GM21423 (cell line): Measurements from ENCODE around the gene CHIT1.

Experiments used
- ATAC-seq: cut with Tn5 transposase; IDR thresholded peaks from one replicate; pipeline ENCODE4 v1.9.1; 2021; ENCODE audit warnings: mild to moderate bottlenecking, moderate library complexity; ENCODE audit not compliant: unreplicated experiment

Gene CHIT1

GRCh38 chr1:203176273-203177035 is 53.0 kb downstream of the CHIT1 start:
- ATAC-seq: no peak

GRCh38 chr1:203175827-203176241 is 53.6 kb downstream of the CHIT1 start:
- ATAC-seq: no peak

- no peak for ATAC-seq
Observed at GRCh38 chr1:203175237-203175826, 54.1 kb downstream of the CHIT1 start, which contains the start of gene MYBPH. Gene MYBPH (minus strand): TSS chr1:203175826. CDS start chr1:203175755, 71 bp downstream.

GRCh38 chr1:203174324-203174985 is 55.0 kb downstream of the CHIT1 start:
- no peak for ATAC-seq

- ATAC-seq: peak; percentile 83
Observed at GRCh38 chr1:203173566-203173965, 55.9 kb downstream of the CHIT1 start.

- ATAC-seq: no peak
Observed at GRCh38 chr1:203173011-203173555, 56.4 kb downstream of the CHIT1 start.

- ATAC-seq: no peak
Observed at GRCh38 chr1:203172184-203173010, 57.1 kb downstream of the CHIT1 start.

- no peak for ATAC-seq
Observed at GRCh38 chr1:203171341-203172183, 57.9 kb downstream of the CHIT1 start.

- ATAC-seq: no peak
Observed at GRCh38 chr1:203170625-203171330, 58.7 kb downstream of the CHIT1 start.

- no peak for ATAC-seq
Observed at GRCh38 chr1:203169770-203170520, 59.5 kb downstream of the CHIT1 start.

GRCh38 chr1:203168991-203169390 is 60.5 kb downstream of the CHIT1 start:
- no peak for ATAC-seq

- ATAC-seq: no peak
Observed at GRCh38 chr1:203168256-203168786, 61.2 kb downstream of the CHIT1 start.

GRCh38 chr1:203167913-203168200 is 61.6 kb downstream of the CHIT1 start:
- ATAC-seq: no peak

- no peak for ATAC-seq
Observed at GRCh38 chr1:203167026-203167912, 62.2 kb downstream of the CHIT1 start.

- ATAC-seq: no peak
Observed at GRCh38 chr1:203166192-203166940, 63.1 kb downstream of the CHIT1 start.
